ENCODE measurements around the gene AGMO.
A peak's percentile ranks its signal among the peaks of the same experiment; 100 is the strongest.
"Not testable (repeated sequence)": the region's sequence is repeated elsewhere in the genome, so short reads cannot be mapped to it uniquely, and the experiment has no call there.

Gene AGMO

DNA sequence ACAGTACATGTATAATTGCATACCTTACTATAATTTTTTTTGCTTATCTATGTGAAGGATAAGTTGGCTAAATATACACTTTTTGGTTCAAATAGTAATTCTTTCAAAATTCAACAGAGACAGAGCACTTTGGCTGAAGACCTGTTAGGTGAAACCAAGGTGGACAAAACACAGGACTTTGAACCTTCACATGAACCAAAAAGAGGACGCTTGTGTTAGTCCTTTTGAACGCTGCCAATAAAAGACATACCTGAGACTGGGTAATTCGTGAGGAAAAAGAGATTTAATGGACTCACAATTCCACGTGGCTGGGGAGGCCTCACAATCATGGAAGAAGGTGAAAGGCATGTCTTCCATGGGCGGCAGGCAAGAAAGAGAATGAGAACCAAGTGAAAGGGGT is 4.7 kb upstream of the AGMO start:
- DNase-seq: no peak
- intact Hi-C loops (cut with DNase I): no loop called here

DNA sequence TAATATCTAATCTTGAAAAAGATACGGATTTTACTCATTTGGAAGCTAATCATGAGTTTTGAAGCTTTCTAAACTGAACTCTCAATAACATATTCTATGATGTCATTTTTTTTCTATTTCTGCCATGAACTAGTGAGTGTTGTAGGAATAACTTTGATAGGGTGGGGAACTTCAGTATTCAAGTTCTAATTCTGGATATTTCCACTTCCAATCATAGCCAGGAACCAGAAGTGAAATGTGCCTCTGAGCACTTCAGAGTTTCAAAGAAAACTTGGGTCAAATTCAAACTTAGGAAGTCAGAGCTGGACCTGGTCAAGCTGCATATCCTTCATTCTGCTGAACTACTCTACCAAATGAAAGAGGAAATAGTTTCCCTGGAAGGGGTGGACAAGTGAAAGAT is 847 bp downstream of the AGMO start:
- intact Hi-C loops (cut with DNase I): no loop called here
- no peak for DNase-seq

DNA sequence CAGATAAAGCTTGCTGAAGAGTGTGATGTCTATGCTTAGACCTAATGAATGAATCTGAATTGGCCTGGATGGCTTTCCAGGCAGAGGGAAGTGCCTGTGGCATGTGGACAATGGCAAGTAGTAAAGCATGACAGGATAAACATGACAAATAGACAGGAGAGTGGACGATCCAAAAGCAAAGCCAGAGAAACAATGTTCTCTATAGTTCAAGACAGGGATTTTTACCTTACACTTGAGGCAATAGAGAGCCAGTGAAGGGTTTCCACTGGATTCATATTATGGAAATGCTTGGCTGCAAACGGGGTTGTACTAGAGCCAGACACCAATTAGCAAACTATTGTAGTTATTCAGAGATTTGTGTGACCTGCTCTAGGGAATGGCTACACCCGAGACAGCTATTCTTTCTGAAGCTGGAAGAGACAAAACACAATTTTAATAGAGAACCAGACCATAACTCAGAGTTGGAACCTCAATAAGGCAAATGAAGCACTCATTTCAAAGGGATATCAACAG is 2.3 kb downstream of the AGMO start:
- DNase-seq: no peak
- intact Hi-C loops (cut with DNase I): no loop called here

GRCh38 chr7:15558756-15559155 is 3.1 kb downstream of the AGMO start:
- no peak for DNase-seq
- intact Hi-C loops (cut with DNase I): no loop called here

DNA sequence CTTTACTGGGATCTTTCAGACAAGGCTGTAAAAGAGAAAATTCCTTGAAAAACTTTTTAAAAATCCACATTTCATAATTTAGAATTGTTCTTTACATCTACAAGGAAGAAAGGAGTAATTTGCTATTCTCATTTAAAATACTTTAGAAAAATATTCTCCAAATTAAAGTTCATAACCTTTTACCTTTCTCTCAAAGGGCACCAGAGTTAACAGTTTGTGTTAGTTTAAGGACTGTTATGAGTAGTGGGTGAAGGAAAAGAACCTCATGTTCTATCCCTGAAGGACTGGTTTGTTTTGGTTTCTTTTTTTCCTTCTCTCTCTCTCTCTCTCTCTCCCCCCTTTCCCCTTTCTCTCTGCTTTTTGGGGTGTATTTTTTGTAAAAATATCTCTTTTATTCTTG is 4.1 kb downstream of the AGMO start:
- intact Hi-C loops (cut with DNase I): no loop called here
- no peak for DNase-seq

DNA sequence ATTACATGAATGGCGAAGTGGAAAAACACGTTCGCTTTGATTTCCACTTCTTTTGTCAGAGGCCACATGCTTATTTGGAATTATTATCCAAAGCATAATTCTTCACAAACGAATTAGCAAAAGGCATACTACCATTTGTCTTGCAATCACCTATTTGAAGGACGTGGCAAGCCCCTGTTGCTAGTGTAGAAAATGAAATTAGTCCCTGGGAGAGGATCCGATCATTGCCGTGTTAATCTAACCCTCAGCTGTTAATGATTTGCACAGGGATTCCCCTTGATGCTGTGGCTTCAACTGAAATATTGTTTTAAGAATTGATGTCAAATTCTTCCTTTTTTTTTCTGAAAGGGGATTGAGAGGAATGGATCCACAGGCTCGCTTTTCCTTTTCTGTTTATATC is 4.6 kb downstream of the AGMO start:
- no peak for DNase-seq
- intact Hi-C loops (cut with DNase I): no loop called here

GRCh38 chr7:15556339-15557105 is 5.3 kb downstream of the AGMO start:
- DNase-seq: no peak
- intact Hi-C loops (cut with DNase I): no loop called here

DNA sequence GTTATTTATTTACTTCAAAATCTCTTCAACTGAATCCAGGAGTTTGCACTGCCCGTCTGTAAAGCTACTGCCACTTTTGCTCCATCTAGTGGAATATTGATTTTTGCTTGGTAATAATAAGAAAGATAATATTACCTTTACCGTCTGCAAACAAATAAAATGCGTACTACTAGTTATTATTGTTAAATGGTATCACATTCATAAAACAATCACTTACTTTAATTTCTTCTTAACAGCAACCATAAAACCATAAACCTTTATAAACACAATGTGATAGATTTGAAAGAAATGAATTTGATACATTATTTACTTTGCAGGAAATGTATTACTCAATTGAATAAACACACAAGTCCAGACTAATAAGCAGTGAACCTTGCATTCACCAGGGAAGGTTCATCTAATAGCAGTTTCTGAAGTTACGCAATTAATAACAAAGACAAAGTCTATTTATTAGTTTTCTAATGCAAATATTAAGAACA is 6.4 kb downstream of the AGMO start:
- intact Hi-C loops (cut with DNase I): loop anchor here (2.0 kb wide), 1 partner anchor 229 kb away; no protein-coding TSS in a partner anchor
- DNase-seq: no peak

- DNase-seq: no peak
- intact Hi-C loops (cut with DNase I): loop anchor here (2.0 kb wide), 1 partner anchor 228 kb away; no protein-coding TSS in a partner anchor
Measured at GRCh38 chr7:15554744-15555143, 7.1 kb downstream of the AGMO start.

GRCh38 chr7:15554081-15554480 is 7.7 kb downstream of the AGMO start:
- intact Hi-C loops (cut with DNase I): loop anchor here (2.0 kb wide), 1 partner anchor 227 kb away; no protein-coding TSS in a partner anchor

DNA sequence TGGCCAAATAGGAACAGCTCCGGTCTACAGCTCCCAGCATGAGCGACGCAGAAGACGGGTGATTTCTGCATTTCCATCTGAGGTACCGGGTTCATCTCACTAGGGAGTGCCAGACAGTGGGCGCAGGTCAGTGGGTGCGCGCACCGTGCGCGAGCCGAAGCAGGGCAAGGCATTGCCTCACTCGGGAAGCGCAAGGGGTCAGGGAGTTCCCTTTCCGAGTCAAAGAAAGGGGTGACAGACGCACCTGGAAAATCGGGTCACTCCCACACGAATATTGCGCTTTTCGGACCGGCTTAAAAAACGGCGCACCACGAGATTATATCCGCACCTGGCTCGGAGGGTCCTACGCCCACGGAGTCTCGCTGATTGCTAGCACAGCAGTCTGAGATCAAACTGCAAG is 14.5 kb downstream of the AGMO start:
- peak in 1 of 10 donors; percentile 48 for DNase-seq
- intact Hi-C loops (cut with DNase I): not testable (repeated sequence)

More at GRCh38 chr7:15554081-15554480, 7.7 kb downstream of the AGMO start:
- no peak for DNase-seq

DNA sequence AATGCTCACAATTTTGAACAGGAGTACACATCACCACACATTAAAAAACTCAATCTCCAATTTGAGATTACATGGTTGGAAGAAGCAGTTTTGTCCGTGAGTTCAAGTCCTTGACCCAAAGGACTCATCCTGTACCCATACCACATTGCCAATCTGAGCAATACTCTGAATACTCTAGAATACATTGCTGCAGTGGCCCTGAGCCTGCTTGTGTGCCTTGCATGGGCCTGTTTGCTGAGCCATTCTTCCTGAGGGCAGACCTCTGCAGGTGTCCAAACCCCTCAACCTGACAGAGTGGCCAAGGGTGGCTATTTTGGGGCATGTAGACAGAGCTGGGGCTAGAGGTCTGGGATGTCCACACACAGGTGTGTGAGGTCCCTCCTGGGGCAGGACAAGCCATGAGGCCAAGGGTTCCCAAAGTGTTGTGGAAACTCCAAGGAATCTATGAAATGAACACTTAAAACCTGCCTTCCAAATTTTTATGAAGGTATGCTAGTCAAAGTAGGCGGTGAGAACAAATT is 15.5 kb downstream of the AGMO start:
- peak in 2 of 10 donors; percentile 41 to 45 for DNase-seq
- intact Hi-C loops (cut with DNase I): no loop called here

DNA sequence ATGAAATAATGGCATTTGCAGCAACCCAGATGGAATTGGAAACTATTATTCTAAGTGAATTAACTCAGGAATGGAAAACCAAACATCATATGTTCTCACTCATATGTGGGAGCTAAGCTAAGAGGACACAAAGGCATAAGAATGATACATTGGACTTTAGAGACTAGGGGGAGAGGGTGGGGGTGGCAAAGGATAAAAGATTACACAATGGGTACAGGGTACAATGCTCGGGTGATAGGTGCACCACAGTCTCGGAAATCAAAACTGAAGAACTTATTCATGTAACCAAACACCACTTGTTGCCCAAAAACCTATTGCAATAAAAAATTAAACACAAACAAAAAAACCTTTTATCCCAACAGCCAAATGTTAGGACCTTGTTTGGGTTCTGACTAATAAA is 17.8 kb downstream of the AGMO start:
- intact Hi-C loops (cut with DNase I): no loop called here
- DNase-seq: no peak

- DNase-seq: no peak
- intact Hi-C loops (cut with DNase I): no loop called here
Measured at GRCh38 chr7:15543256-15543655, 18.6 kb downstream of the AGMO start.

GRCh38 chr7:15527648-15528047 is 34.2 kb downstream of the AGMO start:
- intact Hi-C loops (cut with DNase I): no loop called here
- DNase-seq: no peak

- intact Hi-C loops (cut with DNase I): no loop called here
Measured at GRCh38 chr7:15525652-15526263, 36.1 kb downstream of the AGMO start.

GRCh38 chr7:15524077-15524476 is 37.7 kb downstream of the AGMO start:
- intact Hi-C loops (cut with DNase I): no loop called here
- DNase-seq: no peak

More at GRCh38 chr7:15525652-15526263, 36.1 kb downstream of the AGMO start:
- peak in 3 of 10 donors; percentile 50 to 70 (median 63) for DNase-seq

GRCh38 chr7:15517865-15518264 is 44.0 kb downstream of the AGMO start:
- intact Hi-C loops (cut with DNase I): not testable (repeated sequence)
- peak in 1 of 10 donors; percentile 44 for DNase-seq

DNA sequence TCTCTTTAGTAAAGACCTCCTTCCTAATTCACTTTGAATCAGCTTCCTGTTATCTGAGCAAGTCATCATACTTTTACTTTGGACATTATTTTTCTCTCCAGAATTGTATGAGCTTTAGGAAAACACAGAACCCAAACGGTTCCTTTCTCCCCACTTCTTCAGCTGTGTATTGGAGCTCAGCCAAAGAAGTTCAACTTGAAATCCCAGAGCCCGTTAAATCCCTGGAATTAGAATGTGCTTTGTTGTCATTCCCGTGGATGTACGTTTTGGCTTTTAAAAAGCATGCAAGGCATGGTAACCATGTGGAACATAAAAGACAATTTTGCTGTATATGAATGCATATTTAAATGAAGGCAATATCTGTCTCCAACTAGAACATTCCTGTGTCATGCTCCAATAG is 46.6 kb downstream of the AGMO start:
- intact Hi-C loops (cut with DNase I): no loop called here
- no peak for DNase-seq

DNA sequence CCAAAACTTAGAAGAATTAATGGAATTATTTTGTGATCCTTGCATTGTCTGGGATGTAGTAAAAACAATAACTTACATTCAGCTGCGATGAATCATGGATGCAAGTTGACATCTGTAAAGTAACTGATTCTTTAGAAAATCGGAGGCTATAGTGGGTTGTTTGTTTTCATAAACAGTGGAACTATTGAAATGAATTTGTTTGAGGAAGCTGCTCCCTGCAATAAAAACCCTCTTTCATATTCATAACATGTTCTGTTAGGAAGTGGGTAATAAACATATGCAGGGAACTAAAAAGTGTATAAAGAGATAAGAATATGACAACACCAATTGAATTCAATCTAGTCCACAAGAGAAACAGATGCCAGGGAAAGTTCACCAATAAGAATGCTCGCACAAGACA is 53.6 kb downstream of the AGMO start:
- intact Hi-C loops (cut with DNase I): no loop called here
- DNase-seq: no peak

GRCh38 chr7:15507708-15508107 is 54.1 kb downstream of the AGMO start:
- no peak for DNase-seq
- intact Hi-C loops (cut with DNase I): no loop called here
